H1 (cell line): ENCODE measurements around the gene TAX1BP3. TPM values are rescaled to one million over a fixed set of nuclear protein-coding genes. Genes with fewer than 3 reads are reported as not detected.

ENCODE experiments used
- CTCF ChIA-PET: fragments of 300-600 bp; sonication (Branson Sonifier 250); formaldehyde crosslinking; loops from one replicate; lab custom pipeline; 2021; ENCODE audit not compliant: partially characterized antibody; lab: Charles Lee
- POLR2A ChIA-PET: fragments of 300-600 bp; sonication (Branson Sonifier 250); formaldehyde crosslinking; loops from one replicate; lab custom pipeline; 2021; ENCODE audit warnings: inconsistent platforms; ENCODE audit not compliant: partially characterized antibody; lab: Charles Lee
- DNase-seq, 2 experiments: peaks; one replicate each; pipeline versions ENCODE4 v3.0.0 to v3.0.0-alpha.2; 2010 to 2022; ENCODE audit warnings: low spot score in 2 of 2, low read depth in 1 of 2, mixed read lengths in 1 of 2
- FAIRE-seq: peaks from 2 replicates; lab custom pipeline; 2011; peaks lifted over from hg19 to GRCh38; lab: Jason Lieb, UNC
- H2AFZ ChIP-seq: 2 replicates; pipeline ENCODE4 v1.8.1; 2012; ENCODE audit warnings: low read length, inconsistent platforms
- H2AK5ac ChIP-seq: 2 replicates; pipeline ENCODE4 v1.6.1; 2013; ENCODE audit warnings: low read depth, low read length
- H2BK120ac ChIP-seq: replicated peaks from 2 replicates; pipeline ENCODE3; 2013; ENCODE audit warnings: low read depth, low read length, inconsistent platforms
- H2BK12ac ChIP-seq: 2 replicates; pipeline ENCODE4 v1.6.1; 2013; ENCODE audit warnings: low read depth, low read length
- H2BK15ac ChIP-seq: 2 replicates; pipeline ENCODE4 v1.6.1; 2013; ENCODE audit warnings: low read length
- H2BK20ac ChIP-seq: 2 replicates; pipeline ENCODE4 v1.6.1; 2013; ENCODE audit warnings: low read length
- H2BK5ac ChIP-seq: 2 replicates; pipeline ENCODE4 v1.6.1; 2013; ENCODE audit warnings: low read depth, low read length
- H3K14ac ChIP-seq: 2 replicates; pipeline ENCODE4 v1.6.1; 2013; ENCODE audit warnings: inconsistent platforms; ENCODE audit not compliant: insufficient read length
- H3K18ac ChIP-seq: 2 replicates; pipeline ENCODE4 v1.6.1; 2013; ENCODE audit warnings: low read length; ENCODE audit errors: extremely low read depth
- H3K23ac ChIP-seq: 2 replicates; pipeline ENCODE4 v1.6.1; 2013; ENCODE audit warnings: inconsistent platforms; ENCODE audit not compliant: insufficient read length
- H3K23me2 ChIP-seq: 2 replicates; pipeline ENCODE4 v1.6.1; 2013; ENCODE audit warnings: low read depth, low read length
- H3K27ac ChIP-seq: 2 replicates; pipeline ENCODE4 v1.6.1; 2011; ENCODE audit warnings: low read depth, low read length, inconsistent platforms
- H3K27me3 ChIP-seq, 4 experiments: replicated peaks in 1 of 4; 1 replicate in 1 of 4; 2 replicates in 3 of 4; pipeline versions ENCODE4 v1.6.1 to v1.8.1; 2011 to 2013; ENCODE audit warnings: low read length in 3 of 4, mild to moderate bottlenecking in 3 of 4, inconsistent platforms in 2 of 4, mixed read lengths in 2 of 4, moderate library complexity in 1 of 4; ENCODE audit not compliant: control insufficient read depth in 3 of 4, insufficient read depth in 3 of 4; ENCODE audit errors: extremely low read depth in 1 of 4
- H3K36me3 ChIP-seq, 4 experiments: 2 replicates each; pipeline versions ENCODE4 v1.6.1 to v1.8.1; 2011 to 2013; ENCODE audit warnings: mild to moderate bottlenecking in 4 of 4, low read length in 3 of 4, moderate library complexity in 2 of 4, control low read depth in 1 of 4, inconsistent platforms in 1 of 4; ENCODE audit not compliant: insufficient read depth in 4 of 4, control insufficient read depth in 2 of 4
- H3K4ac ChIP-seq: replicated peaks from 2 replicates; pipeline ENCODE3; 2013; ENCODE audit warnings: low read length, low read depth, mixed read lengths, inconsistent platforms; ENCODE audit not compliant: insufficient read length
- H3K4me1 ChIP-seq, 4 experiments: replicated peaks in 1 of 4; 1 replicate in 1 of 4; 2 replicates in 3 of 4; pipeline versions ENCODE4 v1.6.1 to v1.8.1; 2011 to 2013; ENCODE audit warnings: low read length in 3 of 4, inconsistent platforms in 2 of 4, mixed read lengths in 1 of 4; ENCODE audit not compliant: insufficient read depth in 4 of 4, control insufficient read depth in 3 of 4
- H3K4me2 ChIP-seq, 2 experiments: 2 replicates each; pipeline versions ENCODE4 v1.6.1 to v1.8.1; 2011 to 2013; ENCODE audit warnings: low read depth in 2 of 2, low read length in 2 of 2, control low read depth in 1 of 2, inconsistent platforms in 1 of 2, mild to moderate bottlenecking in 1 of 2; ENCODE audit not compliant: insufficient read depth in 1 of 2
- H3K4me3 ChIP-seq, 4 experiments: fragments of 200-600, 300-600 bp in 1 of 4; sonication (generic), shearing (Covaris generic), sonication (Bioruptor Twin) in 1 of 4; 2 replicates each; pipeline versions ENCODE4 v1.5.1 to v1.8.1; 2011 to 2016; ENCODE audit warnings: low read length in 4 of 4, low read depth in 3 of 4, control low read depth in 2 of 4, inconsistent platforms in 2 of 4, mild to moderate bottlenecking in 2 of 4, mixed read lengths in 1 of 4, moderate library complexity in 1 of 4; ENCODE audit not compliant: insufficient read depth in 2 of 4; ENCODE audit errors: extremely low read depth in 1 of 4
- H3K56ac ChIP-seq: replicated peaks from 2 replicates; pipeline ENCODE3; 2013; ENCODE audit warnings: low read depth, mild to moderate bottlenecking, mixed read lengths, low read length, inconsistent platforms; ENCODE audit not compliant: insufficient read length
- H3K79me1 ChIP-seq: 2 replicates; pipeline ENCODE4 v1.6.1; 2013; ENCODE audit warnings: low read depth, low read length, control low read depth
- H3K79me2 ChIP-seq, 2 experiments: 2 replicates each; pipeline versions ENCODE4 v1.6.1 to v1.8.1; 2012 to 2013; ENCODE audit warnings: low read length in 2 of 2, mild to moderate bottlenecking in 2 of 2, inconsistent platforms in 1 of 2; ENCODE audit not compliant: insufficient read depth in 2 of 2, control insufficient read depth in 1 of 2
- H3K9ac ChIP-seq, 4 experiments: replicated peaks in 1 of 4; 1 replicate in 1 of 4; 2 replicates in 3 of 4; pipeline versions ENCODE4 v1.6.1 to v1.8.1; 2011 to 2013; ENCODE audit warnings: low read depth in 3 of 4, low read length in 3 of 4, control low read depth in 2 of 4, mild to moderate bottlenecking in 2 of 4, moderate library complexity in 2 of 4, inconsistent platforms in 1 of 4; ENCODE audit errors: extremely low read depth in 1 of 4
- H3K9me3 ChIP-seq, 2 experiments: 2 replicates each; pipeline versions ENCODE4 v1.6.1 to v1.8.1; 2012 to 2013; ENCODE audit warnings: mild to moderate bottlenecking in 2 of 2, moderate library complexity in 2 of 2, control low read depth in 1 of 2, inconsistent platforms in 1 of 2, low read depth in 1 of 2, low read length in 1 of 2, mixed read lengths in 1 of 2; ENCODE audit not compliant: insufficient read depth in 2 of 2
- H4K20me1 ChIP-seq, 2 experiments: replicated peaks in 1 of 2; 2 replicates each; pipeline versions ENCODE3 to v1.8.1; 2011 to 2013; ENCODE audit warnings: inconsistent platforms in 2 of 2, low read length in 2 of 2, mild to moderate bottlenecking in 1 of 2; ENCODE audit not compliant: insufficient read depth in 2 of 2, control insufficient read depth in 1 of 2
- H4K5ac ChIP-seq: 2 replicates; pipeline ENCODE4 v1.6.1; 2013; ENCODE audit warnings: low read length, low read depth, mixed read lengths, inconsistent platforms; ENCODE audit not compliant: insufficient read length
- H4K8ac ChIP-seq: 2 replicates; pipeline ENCODE4 v1.8.0; 2013; ENCODE audit warnings: mild to moderate bottlenecking, moderate library complexity, low read length, inconsistent platforms; ENCODE audit not compliant: insufficient read depth; ENCODE audit errors: extremely low read depth
- H4K91ac ChIP-seq: replicated peaks from 2 replicates; pipeline ENCODE3; 2013; ENCODE audit warnings: low read length, mixed read lengths, inconsistent platforms; ENCODE audit not compliant: insufficient read length
- ATF3 ChIP-seq: IDR thresholded peaks from 2 replicates; pipeline ENCODE4 v1.6.1; 2011; ENCODE audit warnings: low read depth, mild to moderate bottlenecking, low read length; ENCODE audit not compliant: insufficient read depth
- CBX5 ChIP-seq: fragments of 300-800, 300-1000 bp; sonication (generic); IDR thresholded peaks from 2 replicates; pipeline ENCODE4 v1.7.1; 2016; ENCODE audit warnings: antibody characterized with exemption, low read length, low read depth
- HDAC2 ChIP-seq, 2 experiments: fragments of 300-600 bp in 1 of 2; sonication (generic) in 1 of 2; IDR thresholded peaks; 2 replicates each; pipeline ENCODE4 v1.6.1; 2011 to 2012; ENCODE audit warnings: low read depth in 2 of 2, low read length in 2 of 2, mild to moderate bottlenecking in 2 of 2, moderate library complexity in 2 of 2, borderline replicate concordance in 1 of 2, inconsistent platforms in 1 of 2
- POLR2A ChIP-seq, 2 experiments: IDR thresholded peaks; 1 replicate in 1 of 2; 2 replicates in 1 of 2; pipeline ENCODE4 v1.6.1; 2011; ENCODE audit warnings: low read depth in 2 of 2, low read length in 2 of 2, mild to moderate bottlenecking in 2 of 2; ENCODE audit errors: control extremely low read depth in 1 of 2
- POU5F1 ChIP-seq: IDR thresholded peaks from 2 replicates; pipeline ENCODE4 v1.6.1; 2011; ENCODE audit warnings: low read depth, mild to moderate bottlenecking, low read length, moderate library complexity
- RFX5 ChIP-seq: IDR thresholded peaks from 2 replicates; pipeline ENCODE4 v1.6.1; 2011; ENCODE audit warnings: low read depth, low read length, improper control_type of control experiment, borderline replicate concordance
- RXRA ChIP-seq: IDR thresholded peaks from 2 replicates; pipeline ENCODE4 v1.6.1; 2011; ENCODE audit warnings: low read depth, mild to moderate bottlenecking, low read length, moderate library complexity; ENCODE audit not compliant: insufficient read depth
- SIRT6 ChIP-seq: IDR thresholded peaks from one replicate; pipeline ENCODE4 v1.7.1; 2012; ENCODE audit warnings: low read length, inconsistent platforms
- SP1 ChIP-seq: IDR thresholded peaks from 2 replicates; pipeline ENCODE4 v1.6.1; 2011; ENCODE audit warnings: low read depth, low read length
- WGBS, 2 experiments: shearing (Covaris generic) in 1 of 2; methylation state at CpG; one replicate each; pipeline versions ENCODE4 v1.1.6 to v1.1.7; 2013 to 2015; ENCODE audit warnings: low lambda C conversion rate in 2 of 2, mixed read lengths in 2 of 2, inconsistent platforms in 1 of 2, low coverage in 1 of 2, missing lambda C conversion rate in 1 of 2; ENCODE audit not compliant: insufficient replicate concordance in 2 of 2, insufficient coverage in 1 of 2, insufficient read length in 1 of 2; ENCODE audit errors: extremely low coverage in 1 of 2, missing lambda C conversion rate in 1 of 2; 5-methylcytosine and 5-hydroxymethylcytosine counted together
- polyA plus RNA-seq, 7 experiments: library from polyadenylated mRNA; depleted of rRNA in 3 of 7; stranded (reverse) in 5 of 7; unstranded in 2 of 7; fragments of >200 nt in 5 of 7; fragments of 200-250 nt in 2 of 7; gene quantifications; 1 replicate in 5 of 7; 2 replicates in 1 of 7; 4 replicates in 1 of 7; pipeline versions ENCODE4 v1.2.1 to v1.2.3, GENCODE V29; 2011 to 2013; ENCODE audit warnings: missing spikeins in 2 of 7, mixed read lengths in 2 of 7
- total RNA-seq: library from RNA; stranded (reverse); fragmentation: NEBNext Ultra II Directional; extraction: Animal tissue kit (Norgen Biotek cat#: 25700); gene quantifications from 2 replicates; pipeline ENCODE4 v1.2.1, GENCODE V29; 2021

Gene TAX1BP3
- total and polyA plus RNA-seq, 2 of the 8 experiments (the other 6 are each of a cell fraction or from before 2014, with no cell fraction given): 65.3 to 81.8 TPM

DNA sequence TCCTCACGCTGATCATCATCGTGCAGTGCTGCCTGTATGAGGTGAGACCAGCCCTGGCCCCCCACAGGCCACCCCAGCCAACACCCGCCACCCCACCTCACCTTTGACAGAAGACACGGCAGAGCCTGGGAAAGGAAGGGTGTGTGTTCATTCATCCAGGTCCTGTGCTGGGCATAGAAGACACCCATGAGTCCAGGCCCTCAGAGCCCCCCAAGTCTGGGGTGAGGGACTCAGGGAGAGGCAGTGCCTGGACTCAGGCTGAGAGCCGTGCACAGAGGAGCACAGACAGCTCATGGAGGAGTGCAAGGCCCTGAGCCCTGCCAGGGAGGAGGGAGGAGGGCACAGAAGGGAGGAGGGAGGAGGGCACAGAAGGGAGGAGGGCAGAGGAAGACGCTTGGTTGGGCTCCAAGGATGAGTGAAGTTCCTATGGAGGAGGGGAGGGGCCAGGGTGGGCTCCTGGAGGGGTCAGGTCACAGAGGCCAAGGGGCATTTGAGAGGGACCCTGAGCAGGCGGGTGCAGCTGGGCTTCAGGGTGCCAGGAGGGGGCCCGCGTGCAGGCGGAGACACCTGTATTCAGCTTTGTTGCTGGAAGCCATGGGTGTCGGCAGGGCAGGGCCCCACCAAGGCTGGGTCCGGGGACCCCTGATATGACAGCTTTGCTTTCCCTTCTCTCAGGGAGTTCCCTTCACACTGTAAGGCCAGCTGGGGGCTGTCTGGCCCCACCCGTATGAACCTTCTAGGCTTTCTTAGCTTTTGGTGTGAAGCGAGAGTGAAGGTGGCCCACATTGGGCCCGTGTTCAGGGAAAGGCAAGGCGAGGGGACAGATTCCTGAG is 11.4 kb downstream of the TAX1BP3 start:
- no peak overlapping the region; the same call in 1 of the 2 replicates for H4K8ac ChIP-seq
- no peak for TF ChIP-seq ATF3
- TF ChIP-seq RFX5: no peak
- TF ChIP-seq RXRA: no peak
- no peak for TF ChIP-seq HDAC2 (IDR thresholded peaks at IDR 0.05; ENCODE audit: borderline replicate concordance in 1 of 2, low read depth in 2 of 2, low read length in 2 of 2)
- TF ChIP-seq POLR2A (IDR thresholded peaks at IDR 0.05; ENCODE audit: control extremely low read depth in 1 of 2, low read depth in 2 of 2, low read length in 2 of 2): no peak
- TF ChIP-seq SP1: no peak
- no peak for TF ChIP-seq POU5F1
- TF ChIP-seq CBX5: no peak
- no peak for TF ChIP-seq SIRT6
- no peak overlapping the region for H3K56ac ChIP-seq
- H3K4me3 ChIP-seq: no peak overlapping the region
- H3K23ac ChIP-seq: no peak overlapping the region
- no peak overlapping the region for H3K18ac ChIP-seq
- H2BK120ac ChIP-seq: no peak overlapping the region
- H4K20me1 ChIP-seq: peaks cover 2 to 4% of the 10 kb centered on the region in 2 experiments
- no peak overlapping the region for H4K91ac ChIP-seq
- CTCF ChIA-PET: interaction anchor here (1.5 to 4.2 kb wide), 3 partner anchors 9 to 26 kb away, joined by 5 to 20 read pairs (median 7); no protein-coding TSS in a partner anchor
- no peak overlapping the region for H2AK5ac ChIP-seq
- no peak overlapping the region for H2BK12ac ChIP-seq
- H2BK5ac ChIP-seq: no peak overlapping the region
- DNase-seq (no peak), FAIRE-seq (no peak)
- H3K23me2 ChIP-seq: no peaks in the 10 kb centered on the region; the same call in 1 of the 2 replicates
- peaks cover 0 to 3% (median 1%) of the 10 kb centered on the region in 4 experiments; a peak in 3 of 7 replicates for H3K4me1 ChIP-seq
- peaks cover 0 to 6% (median 2%) of the 10 kb centered on the region in 4 experiments; a peak in 4 of 8 replicates for H3K36me3 ChIP-seq
- POLR2A ChIA-PET: interaction anchor here (1.5 to 18.4 kb wide), 5 partner anchors 7 to 20 kb away, joined by 5 to 194 read pairs (median 10); partner anchors contain the start of genes CTNS, EMC6, SHPK and TAX1BP3
- H3K9ac ChIP-seq: no peak overlapping the region
- H3K27ac ChIP-seq: no peak overlapping the region
- no peak overlapping the region for H2BK20ac ChIP-seq
- no peaks in the 10 kb centered on the region for H3K9me3 ChIP-seq
- no peak overlapping the region for H3K4me2 ChIP-seq
- no peak overlapping the region for H2BK15ac ChIP-seq
- H3K79me1 ChIP-seq: no peaks in the 10 kb centered on the region; the same call in 1 of the 2 replicates
- WGBS, 2 experiments: 93% methylated on average over 13 of the region's 16 CpGs; no CpG with 5 or more reads in 1 of the 2 experiments
- no peak overlapping the region for H2AFZ ChIP-seq
- H4K5ac ChIP-seq: no peak overlapping the region
- no peak overlapping the region for H3K4ac ChIP-seq
- H3K14ac ChIP-seq: no peak overlapping the region
- no peaks in the 10 kb centered on the region; a peak in 1 of 7 replicates for H3K27me3 ChIP-seq
- H3K79me2 ChIP-seq: no peaks in the 10 kb centered on the region
